ENCODE results near the gene CAMKMT. TPM values are rescaled to one million over a fixed set of nuclear protein-coding genes. Genes with fewer than 3 reads are reported as not detected.
A peak's percentile ranks its signal among the peaks of the same experiment; 100 is the strongest.

The CAMKMT gene
- total RNA-seq, 1 donor from 2014 or later, result 6.1 TPM

- no peak for DNase-seq (ENCODE audit: extremely low read depth, low read depth, low spot score)
Measured at GRCh38 chr2:44442019-44442418, 80.3 kb downstream of the CAMKMT start.

GRCh38 chr2:44443517-44443916 lies 81.8 kb downstream of the CAMKMT start:
- DNase-seq (ENCODE audit: extremely low read depth, low read depth, low spot score), result no peak

GRCh38 chr2:44444881-44445280 lies 83.1 kb downstream of the CAMKMT start:
- DNase-seq (ENCODE audit: extremely low read depth, low read depth, low spot score), result no peak

GRCh38 chr2:44448860-44449527 lies 87.2 kb downstream of the CAMKMT start:
- DNase-seq (ENCODE audit: extremely low read depth, low read depth, low spot score), result no peak

- no peak for DNase-seq (ENCODE audit: extremely low read depth, low read depth, low spot score)
Measured at GRCh38 chr2:44450082-44450481, 88.3 kb downstream of the CAMKMT start.

GRCh38 chr2:44450806-44451205 lies 89.1 kb downstream of the CAMKMT start:
- peak; percentile 10 for DNase-seq (ENCODE audit: extremely low read depth, low read depth, low spot score)

- DNase-seq (ENCODE audit: extremely low read depth, low read depth, low spot score), result no peak
Measured at GRCh38 chr2:44452069-44452583, 90.4 kb downstream of the CAMKMT start.

GRCh38 chr2:44453259-44453658 lies 91.5 kb downstream of the CAMKMT start:
- no peak for DNase-seq (ENCODE audit: extremely low read depth, low read depth, low spot score)

- no peak for DNase-seq (ENCODE audit: extremely low read depth, low read depth, low spot score)
Measured at GRCh38 chr2:44455877-44456276, 94.1 kb downstream of the CAMKMT start.

GRCh38 chr2:44456946-44457345 lies 95.2 kb downstream of the CAMKMT start:
- no peak for DNase-seq (ENCODE audit: extremely low read depth, low read depth, low spot score)

GRCh38 chr2:44459739-44460138 lies 98.0 kb downstream of the CAMKMT start:
- DNase-seq (ENCODE audit: extremely low read depth, low read depth, low spot score), result no peak

GRCh38 chr2:44462934-44463849 lies 101.4 kb downstream of the CAMKMT start:
- no peak for DNase-seq (ENCODE audit: extremely low read depth, low read depth, low spot score)

GRCh38 chr2:44464437-44464836 lies 102.7 kb downstream of the CAMKMT start:
- DNase-seq (ENCODE audit: extremely low read depth, low read depth, low spot score), result no peak

GRCh38 chr2:44470151-44470550 lies 108.4 kb downstream of the CAMKMT start:
- DNase-seq (ENCODE audit: extremely low read depth, low read depth, low spot score), result no peak

- DNase-seq (ENCODE audit: extremely low read depth, low read depth, low spot score), result no peak
Measured at GRCh38 chr2:44477657-44478414, 116.1 kb downstream of the CAMKMT start.

- DNase-seq (ENCODE audit: extremely low read depth, low read depth, low spot score), result peak; percentile 68
Measured at GRCh38 chr2:44479127-44479887, 117.6 kb downstream of the CAMKMT start.

- DNase-seq (ENCODE audit: extremely low read depth, low read depth, low spot score), result no peak
Measured at GRCh38 chr2:44480068-44480467, 118.3 kb downstream of the CAMKMT start.

GRCh38 chr2:44487052-44487451 lies 125.3 kb downstream of the CAMKMT start:
- DNase-seq (ENCODE audit: extremely low read depth, low read depth, low spot score), result no peak

- no peak for DNase-seq (ENCODE audit: extremely low read depth, low read depth, low spot score)
Measured at GRCh38 chr2:44490726-44491125, 129.0 kb downstream of the CAMKMT start.

- DNase-seq (ENCODE audit: extremely low read depth, low read depth, low spot score), result no peak
Measured at GRCh38 chr2:44494006-44494405, 132.3 kb downstream of the CAMKMT start.
